T follicular helper cell (primary cell): Measurements from ENCODE around the gene SUPT20HL1.
"Not testable (repeated sequence)": the region's sequence is repeated elsewhere in the genome, so short reads cannot be mapped to it uniquely, and the experiment has no call there.

Experiments
- DNase-seq: peaks from one replicate; pipeline ENCODE4 v3.0.0-alpha.2; 2020; ENCODE audit warnings: low read depth

Gene SUPT20HL1

DNA sequence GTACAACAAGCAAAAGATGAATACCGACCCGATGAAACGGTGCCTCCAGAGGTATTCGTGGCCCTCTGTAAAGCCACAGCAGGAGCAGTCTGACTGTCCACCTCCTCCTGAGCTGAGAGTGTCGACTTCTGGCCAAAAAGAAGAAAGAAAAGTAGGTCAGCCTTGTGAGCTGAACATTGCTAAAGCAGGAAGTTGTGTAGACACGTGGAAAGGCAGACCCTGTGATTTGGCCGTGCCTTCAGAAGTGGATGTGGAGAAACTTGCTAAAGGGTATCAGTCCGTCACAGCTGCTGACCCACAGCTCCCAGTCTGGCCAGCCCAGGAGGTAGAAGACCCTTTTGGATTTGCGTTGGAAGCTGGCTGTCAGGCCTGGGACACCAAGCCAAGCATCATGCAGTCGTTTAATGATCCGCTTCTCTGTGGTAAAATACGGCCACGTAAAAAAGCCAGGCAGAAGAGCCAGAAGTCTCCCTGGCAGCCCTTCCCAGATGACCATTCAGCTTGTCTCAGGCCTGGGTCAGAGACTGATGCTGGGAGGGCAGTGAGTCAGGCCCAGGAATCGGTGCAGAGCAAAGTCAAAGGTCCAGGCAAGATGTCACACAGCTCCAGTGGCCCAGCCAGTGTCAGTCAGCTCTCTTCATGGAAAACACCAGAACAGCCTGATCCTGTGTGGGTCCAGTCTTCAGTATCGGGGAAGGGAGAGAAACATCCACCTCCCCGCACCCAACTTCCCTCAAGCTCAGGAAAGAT lies 3.2 kb downstream of the SUPT20HL1 start:
- not testable (repeated sequence) for DNase-seq

DNA sequence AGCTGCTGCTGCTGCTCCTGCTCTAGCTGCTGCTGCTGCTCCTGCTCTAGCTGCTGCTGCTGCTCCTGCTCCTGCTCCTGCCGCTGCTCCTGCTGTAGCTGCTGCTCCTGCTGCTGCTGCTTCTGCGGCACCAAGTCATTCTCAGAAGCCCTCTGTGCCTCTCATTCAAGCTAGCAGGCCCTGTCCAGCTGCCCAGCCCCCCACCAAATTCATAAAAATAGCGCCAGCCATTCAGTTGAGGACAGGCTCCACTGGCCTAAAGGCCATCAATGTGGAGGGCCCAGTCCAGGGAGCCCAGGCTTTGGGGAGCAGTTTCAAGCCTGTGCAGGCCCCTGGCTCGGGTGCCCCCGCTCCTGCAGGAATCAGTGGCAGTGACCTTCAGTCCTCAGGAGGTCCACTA lies 3.9 kb downstream of the SUPT20HL1 start:
- no peak for DNase-seq

- DNase-seq: no peak
These were observed 4.6 kb downstream of the SUPT20HL1 start for GRCh38 chrX:24364851-24365538.

GRCh38 chrX:24366762-24367400 lies 6.4 kb downstream of the SUPT20HL1 start:
- not testable (repeated sequence) for DNase-seq

- no peak for DNase-seq
These were observed 9.4 kb downstream of the SUPT20HL1 start for GRCh38 chrX:24369816-24370215.

DNA sequence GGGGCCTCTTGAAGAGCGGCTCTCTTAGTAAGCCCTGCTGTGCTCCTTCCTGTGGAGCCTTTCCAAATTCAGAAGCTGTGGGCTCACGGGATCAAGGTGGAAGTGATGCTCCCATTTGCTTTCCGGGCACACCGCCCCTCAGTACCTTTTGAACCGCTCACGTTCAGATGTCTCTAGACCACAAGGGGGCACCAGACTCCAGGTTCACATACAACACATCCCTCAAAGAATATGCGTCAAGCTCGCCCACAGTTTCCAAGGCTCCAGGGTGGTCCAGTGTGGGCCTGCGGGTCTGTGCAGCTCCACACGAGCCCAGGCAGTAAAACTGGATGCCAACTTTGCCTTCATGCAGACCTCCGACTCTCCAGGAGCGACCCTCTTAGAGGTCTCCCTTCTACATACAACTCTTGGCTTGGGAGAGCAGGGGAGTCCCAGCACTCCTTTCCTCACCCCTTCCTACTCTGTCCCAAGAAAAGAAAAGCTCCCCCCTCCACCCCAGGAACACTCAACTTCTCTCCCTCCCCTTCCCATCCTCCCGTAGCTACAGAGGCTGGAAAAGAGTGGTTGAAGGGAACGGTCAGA lies 11.0 kb downstream of the SUPT20HL1 start:
- peak; percentile 46 for DNase-seq

DNA sequence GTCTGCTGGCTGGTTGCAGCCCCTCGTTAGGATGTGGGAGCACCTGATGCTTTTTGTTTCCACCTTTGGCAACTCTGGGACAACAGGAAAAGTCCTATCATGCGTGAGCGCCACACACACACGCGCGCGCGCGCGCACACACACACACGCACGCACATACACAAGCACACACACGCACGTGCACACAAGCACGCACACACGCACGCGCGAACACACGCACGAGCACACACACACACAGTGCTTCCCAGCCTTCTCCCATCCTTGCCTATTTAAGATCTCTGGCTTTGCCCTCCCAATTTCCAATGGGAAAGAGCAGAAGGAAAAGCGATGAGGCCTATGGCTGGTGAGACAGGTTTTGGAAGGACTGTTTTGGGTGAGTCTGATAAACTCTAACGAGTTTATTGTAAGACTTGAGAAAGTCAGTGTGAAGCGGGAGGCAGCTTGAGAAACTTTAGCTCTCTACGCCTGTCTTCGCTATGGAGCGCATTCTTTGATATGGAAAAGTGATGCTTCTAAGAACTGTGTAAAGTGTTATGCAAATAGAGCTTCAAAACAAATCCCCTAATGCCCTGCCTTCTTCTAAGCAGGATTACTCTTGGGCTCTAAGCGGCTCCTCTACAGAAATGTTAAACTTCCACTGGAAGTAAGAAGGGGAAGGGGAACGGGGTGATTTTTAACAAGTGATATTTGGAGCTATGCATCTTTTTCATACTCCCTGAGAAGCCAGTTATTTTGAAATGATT lies 11.8 kb downstream of the SUPT20HL1 start:
- no peak for DNase-seq

DNA sequence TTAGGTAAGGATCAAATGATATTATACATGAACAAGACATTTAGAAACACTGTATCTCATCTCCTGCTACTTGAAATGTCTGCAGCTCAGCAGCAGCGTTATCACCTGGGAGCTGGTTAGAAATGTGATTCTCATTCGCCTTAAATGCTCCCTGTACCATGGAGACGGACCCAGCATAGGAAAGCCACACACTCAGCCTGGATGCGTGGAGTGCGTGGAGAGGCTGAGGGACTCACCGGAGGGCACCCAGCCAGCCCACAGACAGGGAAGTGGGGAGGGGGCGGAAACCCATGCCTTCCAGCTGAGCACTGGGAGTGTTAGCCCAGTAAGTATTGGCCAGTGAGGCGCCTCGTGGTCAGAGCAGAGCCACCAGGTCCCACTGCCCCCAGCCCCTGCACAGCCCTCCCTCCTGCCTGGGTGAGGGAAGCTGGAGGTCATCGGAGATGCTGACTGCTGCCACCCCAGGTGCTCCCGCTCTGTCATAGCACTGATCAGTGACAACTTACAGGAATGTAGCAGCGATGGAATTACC lies 15.2 kb downstream of the SUPT20HL1 start:
- no peak for DNase-seq

- DNase-seq: no peak
These were observed 16.0 kb downstream of the SUPT20HL1 start for GRCh38 chrX:24376403-24376802.

- no peak for DNase-seq
These were observed 16.8 kb downstream of the SUPT20HL1 start for GRCh38 chrX:24377195-24377594.

DNA sequence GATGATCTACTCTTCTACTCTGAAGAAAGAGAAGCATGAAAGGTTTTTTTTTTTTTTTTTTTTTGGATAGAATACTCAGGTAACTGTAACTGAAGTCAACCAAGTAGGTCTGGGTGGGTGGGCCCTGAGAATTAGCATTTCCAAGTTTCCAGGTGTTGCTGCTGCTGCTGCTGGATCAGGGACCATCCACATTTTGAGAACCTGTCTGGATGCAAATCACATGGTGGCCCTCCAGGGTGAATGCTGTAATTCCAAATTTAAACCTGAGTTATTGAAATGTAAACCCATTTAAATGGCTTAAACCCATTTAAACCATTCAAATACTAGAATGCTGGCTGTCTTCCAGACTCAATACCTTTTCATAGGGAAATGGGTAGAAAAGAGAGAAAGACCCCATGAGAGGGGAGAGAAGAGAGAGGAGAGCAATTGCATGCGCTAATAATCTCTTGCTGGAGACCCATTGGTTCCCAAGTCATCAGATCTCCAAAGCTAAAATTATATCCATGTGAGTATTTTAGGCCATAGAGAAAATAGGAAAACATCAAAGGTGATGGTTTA lies 17.6 kb downstream of the SUPT20HL1 start:
- no peak for DNase-seq

DNA sequence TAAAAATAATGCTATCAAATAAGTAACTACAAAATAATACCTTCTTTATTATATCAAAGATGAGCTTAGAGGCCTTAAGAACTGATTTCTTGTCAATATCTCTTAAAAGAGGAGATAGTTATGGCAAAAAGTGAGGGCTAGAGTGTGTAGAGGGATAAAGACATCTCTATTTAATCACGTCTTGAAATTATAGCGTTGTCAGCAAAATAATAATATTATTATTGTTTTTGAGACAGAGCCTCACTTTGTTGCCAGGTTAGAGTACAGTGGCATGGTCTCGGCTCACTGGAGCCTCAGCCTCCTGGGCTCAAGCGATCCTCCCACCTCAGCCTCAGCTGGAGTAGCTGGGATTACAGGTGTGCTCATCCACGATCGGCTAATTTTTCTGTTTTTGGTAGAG lies 18.3 kb downstream of the SUPT20HL1 start:
- no peak for DNase-seq

- no peak for DNase-seq
These were observed 20.1 kb downstream of the SUPT20HL1 start for GRCh38 chrX:24380262-24381187.

- DNase-seq: not testable (repeated sequence)
These were observed 21.9 kb downstream of the SUPT20HL1 start for GRCh38 chrX:24382315-24382714.

DNA sequence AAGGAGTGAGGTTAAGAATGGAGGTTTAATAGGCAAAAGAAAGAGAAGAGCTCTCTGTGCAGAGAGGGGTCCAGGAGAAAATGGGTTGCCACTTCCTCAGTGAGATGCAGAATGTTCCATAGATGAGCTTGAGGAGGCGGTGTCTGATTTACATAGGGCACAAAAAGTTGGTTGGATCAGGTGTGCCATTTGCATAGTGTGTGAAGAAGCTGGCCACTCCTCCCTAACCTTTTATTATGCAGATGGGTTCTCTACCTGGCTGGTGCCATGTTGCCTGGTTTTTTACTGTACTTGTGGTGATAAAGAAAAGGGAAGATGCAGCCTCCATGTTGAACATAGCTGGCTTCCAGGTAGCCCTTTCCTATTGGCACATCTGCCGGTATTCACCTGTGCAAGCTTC lies 27.3 kb downstream of the SUPT20HL1 start:
- DNase-seq: no peak

- DNase-seq: no peak
These were observed 30.9 kb downstream of the SUPT20HL1 start for GRCh38 chrX:24391389-24391788.

DNA sequence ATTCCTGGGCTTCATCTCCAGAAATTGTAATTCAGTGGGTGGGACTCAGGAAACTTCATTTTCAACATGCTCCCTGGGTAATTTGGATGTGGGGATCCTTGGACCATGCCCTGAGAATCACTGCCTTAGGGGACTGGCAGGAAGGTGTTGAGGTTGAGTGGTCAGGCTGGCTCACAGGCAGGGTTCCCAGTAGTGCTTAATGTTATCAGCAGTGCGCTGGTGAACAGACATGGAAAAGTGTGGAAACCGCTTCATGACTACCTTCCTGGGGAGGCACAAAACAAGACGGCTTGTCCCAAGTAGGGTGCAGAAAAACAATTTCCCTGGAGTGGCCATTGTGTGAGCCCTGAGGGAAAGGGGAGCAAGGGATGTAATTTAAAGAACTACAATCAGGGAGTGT lies 31.4 kb downstream of the SUPT20HL1 start:
- DNase-seq: no peak

DNA sequence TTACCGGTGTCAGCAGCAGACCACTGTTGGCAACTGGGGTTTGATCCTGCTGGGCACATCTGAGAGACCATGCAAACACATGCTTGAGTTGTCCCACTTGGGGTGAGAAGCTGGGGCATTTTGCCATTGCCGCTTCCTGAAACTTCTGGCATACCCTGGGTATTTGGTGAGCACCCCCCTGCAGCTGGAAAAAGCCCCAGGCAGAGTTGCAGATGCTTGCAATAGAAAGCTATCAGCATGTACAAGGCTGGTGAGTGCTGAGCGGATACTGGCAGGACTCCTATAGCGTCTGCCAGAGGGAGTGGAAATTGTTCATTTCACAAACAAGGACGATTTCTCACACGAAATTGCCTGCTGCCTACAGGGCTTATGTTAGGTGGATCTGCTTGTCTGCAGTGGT lies 32.3 kb downstream of the SUPT20HL1 start:
- DNase-seq: no peak

DNA sequence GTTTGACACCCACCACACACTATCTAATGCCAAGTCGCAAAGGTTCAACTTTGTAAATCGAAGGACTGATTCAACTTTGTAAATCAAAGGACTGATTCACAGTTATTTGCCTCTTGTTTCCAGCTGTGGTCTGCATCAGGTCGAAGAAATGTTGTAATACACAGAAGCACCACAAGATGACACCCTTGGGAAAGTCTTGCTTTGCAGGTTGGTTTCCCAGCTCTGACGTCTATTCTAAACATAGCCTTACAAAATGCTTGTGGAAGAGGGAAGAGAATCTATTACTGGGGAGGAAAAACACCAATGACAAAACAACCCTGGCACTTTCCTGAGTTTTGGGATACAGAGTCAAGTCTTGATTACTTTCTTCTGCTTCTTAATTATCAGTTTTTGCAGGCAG lies 35.3 kb downstream of the SUPT20HL1 start:
- DNase-seq: peak; percentile 25

- DNase-seq: no peak
These were observed 35.9 kb downstream of the SUPT20HL1 start for GRCh38 chrX:24396236-24396930.
